OCI-LY1 (cell line): ENCODE results near the gene MCM6.
A peak's percentile ranks its signal among the peaks of the same experiment; 100 is the strongest.

ENCODE experiments used
- H2AFZ ChIP-seq: fragments of 200-600 bp; sonication (generic), shearing (Covaris generic); 2 replicates; pipeline ENCODE4 v1.6.0; 2014; ENCODE audit warnings: antibody characterized with exemption, mild to moderate bottlenecking, low read length
- H3F3A ChIP-seq: fragments of 200-600 bp; sonication (generic), shearing (Covaris generic); 2 replicates; pipeline ENCODE4 v1.6.0; 2014; ENCODE audit warnings: mild to moderate bottlenecking, antibody characterized with exemption, low read length, moderate library complexity; ENCODE audit not compliant: insufficient read depth
- H3K27ac ChIP-seq: fragments of 200-600 bp; sonication (generic); 2 replicates; pipeline ENCODE4 v1.5.1; 2014; ENCODE audit warnings: low read length, mixed run types, mild to moderate bottlenecking, low read depth; ENCODE audit not compliant: poor library complexity, severe bottlenecking
- H3K27me3 ChIP-seq: fragments of 200-600 bp; sonication (generic); 2 replicates; pipeline ENCODE4 v1.6.0; 2014; ENCODE audit warnings: antibody characterized with exemption, mild to moderate bottlenecking, low read length, moderate library complexity; ENCODE audit not compliant: insufficient read depth
- H3K36me3 ChIP-seq: fragments of 200-600 bp; sonication (generic); 2 replicates; pipeline ENCODE4 v1.6.1; 2014; ENCODE audit warnings: mild to moderate bottlenecking, antibody characterized with exemption, low read length, moderate library complexity, mixed read lengths; ENCODE audit not compliant: insufficient read depth
- H3K4me1 ChIP-seq: fragments of 200-600 bp; sonication (generic); 2 replicates; pipeline ENCODE4 v1.5.1; 2014; ENCODE audit warnings: mild to moderate bottlenecking, low read length, moderate library complexity; ENCODE audit not compliant: insufficient read depth, severe bottlenecking
- H3K4me2 ChIP-seq: fragments of 200-600 bp; sonication (generic), shearing (Covaris generic); 2 replicates; pipeline ENCODE4 v1.6.1; 2014; ENCODE audit warnings: low read length
- H3K4me3 ChIP-seq: fragments of 200-600 bp; sonication (generic); 2 replicates; pipeline ENCODE4 v1.5.1; 2014; ENCODE audit warnings: low read length, low read depth, mild to moderate bottlenecking, mixed read lengths; ENCODE audit not compliant: poor library complexity, severe bottlenecking
- H3K79me2 ChIP-seq: fragments of 200-600 bp; shearing (Covaris generic); 2 replicates; pipeline ENCODE4 v1.6.1; 2016; ENCODE audit warnings: mixed run types, low read length, mixed read lengths; ENCODE audit not compliant: insufficient read depth
- H3K9ac ChIP-seq: fragments of 200-600 bp; sonication (generic), shearing (Covaris generic); 2 replicates; pipeline ENCODE4 v1.6.1; 2014; ENCODE audit warnings: mild to moderate bottlenecking, low read length, mixed read lengths
- H3K9me2 ChIP-seq: fragments of 200-600 bp; sonication (generic), shearing (Covaris generic); 2 replicates; pipeline ENCODE4 v1.6.1; 2014; ENCODE audit warnings: low read depth, mild to moderate bottlenecking, low read length, mixed read lengths
- H3K9me3 ChIP-seq: fragments of 200-600 bp; shearing (Covaris generic); 2 replicates; pipeline ENCODE4 v1.6.1; 2014; ENCODE audit warnings: low read length, mixed read lengths
- H4K20me1 ChIP-seq: fragments of 200-600 bp; sonication (generic), shearing (Covaris generic); 2 replicates; pipeline ENCODE4 v1.6.0; 2016; ENCODE audit warnings: mild to moderate bottlenecking, low read length; ENCODE audit not compliant: insufficient read depth
- EZH2 ChIP-seq: fragments of 200-600 bp; sonication (generic), shearing (Covaris generic); IDR thresholded peaks from 2 replicates; pipeline ENCODE4 v1.8.0; 2017; ENCODE audit warnings: borderline replicate concordance, mixed run types, mild to moderate bottlenecking, antibody characterized with exemption, low read length, moderate library complexity, mixed read lengths
- TF ChIP-seq, protein P1 (sequence below): fragments of 200-600 bp; sonication (generic), shearing (Covaris generic); IDR thresholded peaks from 2 replicates; pipeline ENCODE4 v1.5.1; 2017; ENCODE audit warnings: mild to moderate bottlenecking, antibody characterized with exemption, low read length, moderate library complexity, mixed read lengths

Gene MCM6

DNA sequence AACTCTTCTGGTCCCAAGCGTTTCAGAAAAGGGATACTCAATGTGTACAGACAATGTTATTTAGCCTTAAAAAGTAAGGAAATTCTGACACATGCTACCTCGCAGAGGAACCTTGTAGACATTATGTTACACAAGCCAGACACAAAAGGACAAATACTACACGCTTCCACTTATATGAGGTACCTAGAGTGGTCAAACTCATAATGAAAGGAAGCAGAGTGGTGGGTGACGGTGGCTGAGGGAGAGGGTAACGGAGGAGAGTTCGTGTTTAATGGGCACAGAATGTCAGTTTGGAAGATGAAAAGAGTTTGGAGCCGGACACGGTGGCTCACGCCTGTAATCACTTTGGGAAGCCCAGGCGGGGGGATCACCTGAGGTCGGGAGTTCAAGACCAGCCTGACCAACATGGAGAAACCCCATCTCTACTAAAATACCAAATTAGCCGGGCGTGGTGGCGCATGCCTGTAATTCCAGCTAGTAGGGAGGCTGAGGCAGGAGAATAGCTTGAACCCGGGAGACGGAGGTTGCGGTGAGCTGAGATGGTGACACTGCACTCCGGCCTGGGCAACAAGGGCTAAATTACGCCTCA lies 1.4 kb downstream of the MCM6 start:
- H3K9ac ChIP-seq: peak overlapping the region; percentile 93
- H3K36me3 ChIP-seq: peaks cover 55% of the 10 kb centered on the region
- H2AFZ ChIP-seq: no peak overlapping the region
- peaks cover 29% of the 10 kb centered on the region for H3K79me2 ChIP-seq
- peak overlapping the region; percentile 60 for H3K27ac ChIP-seq
- H3K9me3 ChIP-seq: no peaks in the 10 kb centered on the region
- peaks cover 30% of the 10 kb centered on the region for H3K4me1 ChIP-seq
- H3K27me3 ChIP-seq: no peaks in the 10 kb centered on the region
- peak overlapping the region; percentile 91 for H3K4me3 ChIP-seq
- H4K20me1 ChIP-seq: no peaks in the 10 kb centered on the region
- peak overlapping the region; percentile 78 for H3K4me2 ChIP-seq
- H3K9me2 ChIP-seq: no peaks in the 10 kb centered on the region
- TF ChIP-seq, protein P1, sequence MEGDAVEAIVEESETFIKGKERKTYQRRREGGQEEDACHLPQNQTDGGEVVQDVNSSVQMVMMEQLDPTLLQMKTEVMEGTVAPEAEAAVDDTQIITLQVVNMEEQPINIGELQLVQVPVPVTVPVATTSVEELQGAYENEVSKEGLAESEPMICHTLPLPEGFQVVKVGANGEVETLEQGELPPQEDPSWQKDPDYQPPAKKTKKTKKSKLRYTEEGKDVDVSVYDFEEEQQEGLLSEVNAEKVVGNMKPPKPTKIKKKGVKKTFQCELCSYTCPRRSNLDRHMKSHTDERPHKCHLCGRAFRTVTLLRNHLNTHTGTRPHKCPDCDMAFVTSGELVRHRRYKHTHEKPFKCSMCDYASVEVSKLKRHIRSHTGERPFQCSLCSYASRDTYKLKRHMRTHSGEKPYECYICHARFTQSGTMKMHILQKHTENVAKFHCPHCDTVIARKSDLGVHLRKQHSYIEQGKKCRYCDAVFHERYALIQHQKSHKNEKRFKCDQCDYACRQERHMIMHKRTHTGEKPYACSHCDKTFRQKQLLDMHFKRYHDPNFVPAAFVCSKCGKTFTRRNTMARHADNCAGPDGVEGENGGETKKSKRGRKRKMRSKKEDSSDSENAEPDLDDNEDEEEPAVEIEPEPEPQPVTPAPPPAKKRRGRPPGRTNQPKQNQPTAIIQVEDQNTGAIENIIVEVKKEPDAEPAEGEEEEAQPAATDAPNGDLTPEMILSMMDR: no peak
- no peak for TF ChIP-seq EZH2
- H3F3A ChIP-seq: no peaks in the 10 kb centered on the region

DNA sequence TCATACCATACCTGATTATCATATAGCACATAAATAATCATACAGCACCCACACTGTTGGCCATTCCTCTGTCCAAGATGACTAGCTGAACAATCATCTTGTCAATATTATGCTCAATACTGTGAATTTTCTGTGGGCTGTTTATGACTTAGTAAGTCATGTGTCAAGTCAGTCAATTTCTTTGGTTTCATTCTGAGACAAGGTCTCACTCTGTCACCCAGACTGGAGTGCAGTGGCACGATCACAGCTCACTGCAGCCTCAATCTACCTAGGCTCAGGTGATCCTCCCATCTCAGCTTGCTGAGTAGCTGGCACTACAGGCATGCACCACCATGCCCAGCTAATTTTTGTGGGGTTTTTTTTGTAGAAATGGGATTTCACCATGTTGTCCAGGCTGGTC lies 5.7 kb downstream of the MCM6 start:
- Histone ChIP-seq H3K36me3 (peaks cover 98% of the 10 kb centered on the region), H3K4me2 (no peak overlapping the region)

DNA sequence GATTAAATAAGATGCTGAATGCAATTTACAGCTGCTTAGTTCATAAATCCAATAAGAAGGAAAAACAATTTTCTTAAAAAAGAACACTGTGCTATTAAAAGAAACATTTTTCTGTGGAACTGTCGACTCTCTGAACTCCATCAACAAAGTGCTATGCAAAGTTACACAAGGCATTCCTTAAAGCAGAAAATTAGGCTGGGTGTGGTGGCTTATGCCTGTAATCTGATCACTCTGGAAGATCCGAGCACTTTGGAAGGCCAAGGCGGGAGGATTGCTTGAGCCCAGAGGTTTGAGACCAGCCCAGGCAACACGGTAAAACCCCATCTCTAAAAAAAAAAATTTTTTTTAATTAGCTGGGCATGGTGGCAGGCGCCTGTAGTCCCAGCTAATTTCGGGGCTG lies 13.0 kb downstream of the MCM6 start:
- Histone ChIP-seq H3K4me3 (no peak overlapping the region), H3K79me2 (no peaks in the 10 kb centered on the region), H3K36me3 (peaks cover 95% of the 10 kb centered on the region), H3K4me2 (no peak overlapping the region), H2AFZ (no peak overlapping the region), H3K9ac (no peak overlapping the region), H3K4me1 (no peaks in the 10 kb centered on the region), H3K27ac (no peak overlapping the region), H3K9me2 (no peaks in the 10 kb centered on the region), H4K20me1 (no peaks in the 10 kb centered on the region), H3F3A (no peaks in the 10 kb centered on the region), H3K9me3 (no peaks in the 10 kb centered on the region), H3K27me3 (no peaks in the 10 kb centered on the region)
- no peak for TF ChIP-seq EZH2
- TF ChIP-seq, protein P1: no peak

More for the DNA sequence above, 5.7 kb downstream of the MCM6 start:
- peaks cover 24% of the 10 kb centered on the region for H3K79me2 ChIP-seq
- TF ChIP-seq, protein P1: no peak
- no peak for TF ChIP-seq EZH2
- H3K9ac ChIP-seq: no peak overlapping the region
- no peaks in the 10 kb centered on the region for H3F3A ChIP-seq
- no peaks in the 10 kb centered on the region for H3K27me3 ChIP-seq
- no peak overlapping the region for H3K4me3 ChIP-seq
- H3K9me3 ChIP-seq: no peaks in the 10 kb centered on the region
- H3K4me1 ChIP-seq: peaks cover 26% of the 10 kb centered on the region
- H2AFZ ChIP-seq: no peak overlapping the region
- H3K9me2 ChIP-seq: no peaks in the 10 kb centered on the region
- H3K27ac ChIP-seq: no peak overlapping the region
- no peaks in the 10 kb centered on the region for H4K20me1 ChIP-seq
